Measurements from ENCODE around the gene MARK4. TPM values are rescaled to one million over a fixed set of nuclear protein-coding genes. Genes with fewer than 3 reads are reported as not detected.

The MARK4 gene
- total and polyA plus RNA-seq, 9 donors = 14.2 to 53.3 (median 43.1) TPM

GRCh38 chr19:45314708-45315245 lies 63.7 kb downstream of the MARK4 start:
- intact Hi-C loops (cut with DNase I) = no loop called here
- DNase-seq = no peak
- no peaks in the 10 kb centered on the region for H3K36me3 ChIP-seq
- 72 to 79% (median 73%) methylated on average over 8 of the region's 8 CpGs for WGBS, 3 donors
- H3K27me3 ChIP-seq = no peaks in the 10 kb centered on the region
- no peak overlapping the region for H3K27ac ChIP-seq
- no peak overlapping the region for H3K4me3 ChIP-seq
- H3K4me1 ChIP-seq (ENCODE audit: insufficient read depth) = no peaks in the 10 kb centered on the region
- TF ChIP-seq POLR2A (IDR thresholded peaks at IDR 0.05) = no peak
- no peak for TF ChIP-seq EP300 (IDR thresholded peaks at IDR 0.05)
- TF ChIP-seq CTCF (IDR thresholded peaks at IDR 0.05) = no peak
- H3K9me3 ChIP-seq = no peaks in the 10 kb centered on the region

DNA sequence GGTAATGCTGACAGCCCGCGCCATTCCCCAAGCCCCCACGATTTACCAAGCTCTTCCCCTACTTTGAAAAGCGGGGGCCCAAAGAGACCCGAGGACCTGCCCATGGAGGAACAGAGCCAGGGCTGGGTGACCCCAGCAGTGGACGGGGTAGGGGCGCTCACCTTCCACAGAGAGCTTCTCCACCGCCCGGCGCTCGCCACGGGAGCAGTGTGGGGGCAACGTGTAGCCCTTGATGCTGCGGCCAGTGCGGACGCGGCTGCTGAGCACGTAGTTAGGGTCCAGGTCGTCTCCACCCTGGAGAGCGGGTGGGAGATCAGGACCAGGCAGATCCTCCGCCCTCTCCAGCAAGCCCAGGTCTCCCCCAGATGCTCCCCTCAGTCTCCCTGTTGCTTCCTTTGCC lies 64.2 kb downstream of the MARK4 start:
- WGBS, 3 donors = 46 to 53% (median 52%) methylated on average over 21 of the region's 21 CpGs
- Histone ChIP-seq H3K27ac (no peak overlapping the region), H3K4me1 (ENCODE audit: insufficient read depth) (no peaks in the 10 kb centered on the region), H3K4me3 (no peak overlapping the region), H3K27me3 (no peaks in the 10 kb centered on the region), H3K36me3 (no peaks in the 10 kb centered on the region), H3K9me3 (no peaks in the 10 kb centered on the region)
- TF ChIP-seq EP300 (IDR thresholded peaks at IDR 0.05) (no peak), CTCF (IDR thresholded peaks at IDR 0.05) (no peak), POLR2A (IDR thresholded peaks at IDR 0.05) (no peak)
- intact Hi-C loops (cut with DNase I) = no loop called here
- no peak for DNase-seq

GRCh38 chr19:45320997-45321775 lies 70.1 kb downstream of the MARK4 start:
- H3K27me3 ChIP-seq = no peaks in the 10 kb centered on the region
- TF ChIP-seq EP300 (IDR thresholded peaks at IDR 0.05) (no peak), POLR2A (IDR thresholded peaks at IDR 0.05) (no peak), CTCF (IDR thresholded peaks at IDR 0.05) (no peak)
- H3K9me3 ChIP-seq = no peaks in the 10 kb centered on the region
- H3K4me3 ChIP-seq = no peak overlapping the region
- H3K4me1 ChIP-seq (ENCODE audit: insufficient read depth) = peaks cover 1% of the 10 kb centered on the region
- H3K27ac ChIP-seq = no peak overlapping the region
- H3K36me3 ChIP-seq = no peaks in the 10 kb centered on the region
- intact Hi-C loops (cut with DNase I) = loop anchor here in 1 of 4 donors (5.0 kb wide), 1 partner anchor 49 kb away; no protein-coding TSS in a partner anchor
- 78 to 87% (median 80%) methylated on average over 12 of the region's 12 CpGs for WGBS, 3 donors
- no peak for DNase-seq

DNA sequence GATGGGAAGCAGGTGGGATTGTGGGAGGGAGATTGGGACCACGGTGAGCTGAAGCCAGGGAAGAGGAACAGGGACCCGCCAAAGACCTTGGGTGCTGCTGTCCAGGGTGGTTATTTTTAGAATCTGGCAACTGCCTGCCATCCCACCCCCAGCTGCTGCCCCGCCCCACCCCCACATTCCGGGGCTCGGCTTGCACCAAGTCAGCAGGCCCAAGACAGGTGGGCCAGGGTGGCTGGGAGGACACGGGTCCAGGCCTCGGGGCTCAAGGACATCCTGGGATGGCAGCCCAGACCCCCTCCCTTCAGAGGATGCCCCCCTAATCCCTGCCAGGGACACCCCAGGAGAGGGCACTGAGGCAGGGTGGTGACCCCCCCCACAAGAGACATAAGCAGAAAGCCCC lies 70.8 kb downstream of the MARK4 start:
- Histone ChIP-seq H3K4me1 (ENCODE audit: insufficient read depth) (peaks cover 1% of the 10 kb centered on the region), H3K27ac (no peak overlapping the region), H3K4me3 (no peak overlapping the region), H3K9me3 (no peaks in the 10 kb centered on the region), H3K36me3 (no peaks in the 10 kb centered on the region), H3K27me3 (no peaks in the 10 kb centered on the region)
- 14 to 41% (median 14%) methylated on average over 7 of the region's 7 CpGs for WGBS, 3 donors
- TF ChIP-seq CTCF (IDR thresholded peaks at IDR 0.05) (no peak), POLR2A (IDR thresholded peaks at IDR 0.05) (no peak), EP300 (IDR thresholded peaks at IDR 0.05) (no peak)
- DNase-seq = no peak
- intact Hi-C loops (cut with DNase I) = loop anchor here in 1 of 4 donors (5.0 kb wide), 1 partner anchor 50 kb away; no protein-coding TSS in a partner anchor

Data from ovary (tissue), 9 donors.